Ishikawa (cell line): Measurements from ENCODE around the gene VWC2.

Experiments used
- CEBPB ChIP-seq: IDR thresholded peaks from 2 replicates; pipeline ENCODE4 v1.6.1; 2012
- EGR1 ChIP-seq: IDR thresholded peaks from 2 replicates; pipeline ENCODE4 v1.6.1; 2012
- EP300 ChIP-seq: IDR thresholded peaks from 2 replicates; pipeline ENCODE4 v1.6.1; 2012; ENCODE audit warnings: borderline replicate concordance
- TCF12 ChIP-seq: IDR thresholded peaks from 2 replicates; pipeline ENCODE4 v1.6.1; 2012; ENCODE audit warnings: low read depth
- TEAD4 ChIP-seq: IDR thresholded peaks from 2 replicates; pipeline ENCODE4 v1.6.1; 2012
- YY1 ChIP-seq: IDR thresholded peaks from 2 replicates; pipeline ENCODE4 v1.6.1; 2012; ENCODE audit warnings: low read depth

GRCh38 chr7:49817279-49817678 lies 43.8 kb downstream of the VWC2 start:
- TF ChIP-seq CEBPB (no peak), EP300 (no peak), YY1 (no peak), TCF12 (no peak), EGR1 (no peak), TEAD4 (no peak)
